Skeletal muscle tissue (tissue), 4 donors: Measurements from ENCODE around the gene CPEB3. TPM values are rescaled to one million over a fixed set of nuclear protein-coding genes. Genes with fewer than 3 reads are reported as not detected.

ENCODE experiments used
- H3K27ac ChIP-seq: one replicate; pipeline ENCODE4 v1.7.0; 2013; ENCODE audit warnings: mild to moderate bottlenecking, low read depth, low read length, inconsistent platforms
- H3K27me3 ChIP-seq, 3 donors: one replicate each; pipeline ENCODE4 v1.7.0; 2013; ENCODE audit warnings: low read length in 3 of 3; ENCODE audit not compliant: control insufficient read depth in 3 of 3, insufficient read depth in 3 of 3
- H3K36me3 ChIP-seq, 3 donors: one replicate each; pipeline ENCODE4 v1.7.0; 2013; ENCODE audit warnings: low read length in 3 of 3; ENCODE audit not compliant: control insufficient read depth in 3 of 3, insufficient read depth in 3 of 3
- H3K4me1 ChIP-seq, 3 donors: one replicate each; pipeline ENCODE4 v1.7.0; 2013; ENCODE audit warnings: low read length in 3 of 3, mild to moderate bottlenecking in 3 of 3; ENCODE audit not compliant: control insufficient read depth in 3 of 3, insufficient read depth in 3 of 3
- H3K4me3 ChIP-seq, 3 donors: one replicate each; pipeline ENCODE4 v1.7.0; 2013; ENCODE audit warnings: low read length in 3 of 3
- H3K9ac ChIP-seq, 3 donors: one replicate each; pipeline ENCODE4 v1.7.0; 2013; ENCODE audit warnings: low read length in 3 of 3, mild to moderate bottlenecking in 3 of 3, moderate library complexity in 2 of 3, low read depth in 1 of 3
- H3K9me3 ChIP-seq, 3 donors: one replicate each; pipeline ENCODE4 v1.7.0; 2013; ENCODE audit warnings: low read length in 3 of 3; ENCODE audit not compliant: control insufficient read depth in 3 of 3
- total RNA-seq: library from RNA; depleted of rRNA; stranded (reverse); fragments of >200 nt; gene quantifications from one replicate; pipeline ENCODE4 v1.2.3, GENCODE V29; 2014
- donor health status: Osteomylitis.

Gene CPEB3
- total RNA-seq, 1 donor from 2014 or later, result 3.1 TPM

DNA sequence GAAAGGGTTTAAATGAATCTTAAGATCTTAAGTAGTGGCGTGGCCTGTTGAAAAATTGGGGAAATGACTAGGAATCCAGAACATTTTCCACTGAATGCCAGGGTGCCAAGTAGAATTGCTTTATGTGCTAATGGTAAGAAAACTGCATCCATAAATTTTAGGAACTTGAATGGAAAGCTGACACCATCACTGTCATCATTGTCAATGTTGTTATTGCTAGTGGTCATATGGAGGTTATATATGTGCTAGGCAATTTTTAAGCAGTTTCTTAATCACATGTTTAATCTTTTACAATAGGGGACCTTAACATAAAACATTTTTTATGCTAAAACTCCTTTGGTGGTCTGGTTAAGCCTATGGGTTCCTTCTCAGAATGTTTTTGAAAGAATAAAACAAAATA is 13.2 kb upstream of the CPEB3 start:
- Histone ChIP-seq H3K36me3 (peaks cover 0 to 4% (median 2%) of the 10 kb centered on the region in 3 donors), H3K27ac (no peak overlapping the region), H3K9me3 (no peaks in the 10 kb centered on the region), H3K4me1 (no peaks in the 10 kb centered on the region), H3K9ac (no peak overlapping the region), H3K27me3 (no peaks in the 10 kb centered on the region), H3K4me3 (no peak overlapping the region)

- H3K27ac ChIP-seq, result no peak overlapping the region
- peaks cover 4 to 8% (median 5%) of the 10 kb centered on the region in 3 donors for H3K4me1 ChIP-seq
- H3K9me3 ChIP-seq, result no peaks in the 10 kb centered on the region
- H3K27me3 ChIP-seq, result no peaks in the 10 kb centered on the region
- H3K9ac ChIP-seq, result no peak overlapping the region
- H3K36me3 ChIP-seq, result peaks cover 0 to 4% (median 2%) of the 10 kb centered on the region in 3 donors
- no peak overlapping the region for H3K4me3 ChIP-seq
These were observed 12.2 kb upstream of the CPEB3 start for GRCh38 chr10:92303096-92303495.

- Histone ChIP-seq H3K27me3 (no peaks in the 10 kb centered on the region), H3K9ac (peak overlapping the region in 1 of 3 donors; percentile 10), H3K4me3 (no peak overlapping the region), H3K36me3 (peaks cover 0 to 5% (median 4%) of the 10 kb centered on the region in 3 donors), H3K4me1 (peaks cover 4 to 9% (median 5%) of the 10 kb centered on the region in 3 donors), H3K27ac (no peak overlapping the region), H3K9me3 (no peaks in the 10 kb centered on the region)
These were observed 7.6 kb upstream of the CPEB3 start for GRCh38 chr10:92298487-92298886.

DNA sequence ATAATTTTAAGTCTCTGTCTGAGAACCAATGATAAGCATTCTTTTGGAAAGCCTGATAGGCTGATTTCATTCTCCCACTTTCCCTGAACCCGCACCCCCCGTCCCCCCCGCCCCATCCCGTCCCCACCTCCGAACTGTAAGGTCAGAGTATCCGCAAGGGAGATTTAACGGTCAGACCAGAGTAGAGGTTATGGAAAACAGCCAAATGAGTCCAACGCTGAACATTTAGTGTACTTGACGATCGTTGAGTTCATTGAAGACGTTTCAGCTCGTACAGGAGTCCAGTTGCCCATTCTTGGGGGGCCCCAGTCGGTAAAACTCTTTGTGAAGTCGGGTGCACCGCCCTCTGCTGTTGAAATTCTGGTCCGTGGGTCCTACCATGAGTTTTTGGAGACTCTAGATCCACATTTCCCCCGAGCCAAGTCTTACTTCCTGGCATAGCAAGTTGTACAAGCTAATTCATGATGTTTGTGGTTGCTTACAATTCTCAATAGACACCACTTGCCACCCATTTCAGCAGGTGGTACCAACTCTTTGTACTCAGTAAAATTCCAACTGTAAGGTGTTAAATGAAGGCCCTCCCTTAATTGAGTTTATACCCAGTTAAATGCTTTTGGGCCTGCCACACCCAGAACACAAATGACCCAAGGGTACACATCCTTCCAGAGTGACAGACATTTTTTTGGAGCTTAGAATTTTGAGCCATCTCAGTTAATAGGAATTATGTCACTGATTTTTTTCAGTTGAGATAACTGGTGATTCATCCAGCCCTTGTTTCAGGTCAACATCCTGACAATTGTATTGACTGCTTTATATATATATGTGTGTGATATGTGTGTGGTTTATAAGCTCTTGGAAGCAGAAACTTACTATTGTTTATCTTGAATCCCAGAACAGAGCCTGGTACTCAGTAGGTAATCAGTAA is 1.3 kb upstream of the CPEB3 start:
- Histone ChIP-seq H3K4me1 (peaks cover 0 to 11% (median 9%) of the 10 kb centered on the region in 3 donors), H3K9me3 (no peaks in the 10 kb centered on the region), H3K27me3 (no peaks in the 10 kb centered on the region), H3K4me3 (peak overlapping the region; percentile 82 to 92 (median 90)), H3K27ac (peak overlapping the region; percentile 92), H3K36me3 (peaks cover 0 to 2% (median 0%) of the 10 kb centered on the region in 3 donors), H3K9ac (peak overlapping the region; percentile 96 to 98 (median 96))

DNA sequence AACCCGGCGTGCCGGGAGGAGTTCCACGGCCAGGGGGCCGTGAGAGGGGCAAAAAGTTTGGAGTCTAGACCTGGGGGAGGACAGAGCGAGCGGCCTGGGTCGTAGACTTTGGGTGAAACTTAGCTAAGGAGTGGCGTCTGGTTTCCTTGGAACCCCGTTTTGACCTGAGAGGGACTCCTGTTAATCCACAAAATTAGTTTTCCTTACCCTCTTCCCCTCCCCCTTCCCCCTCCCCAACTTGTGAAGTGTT is 663 bp upstream of the CPEB3 start:
- Histone ChIP-seq H3K4me1 (peaks cover 0 to 11% (median 9%) of the 10 kb centered on the region in 3 donors), H3K4me3 (peak overlapping the region; percentile 82 to 92 (median 90)), H3K9me3 (no peaks in the 10 kb centered on the region), H3K36me3 (peaks cover 0 to under 1% (median 0%) of the 10 kb centered on the region in 3 donors), H3K27me3 (no peaks in the 10 kb centered on the region), H3K9ac (peak overlapping the region; percentile 96 to 98 (median 96)), H3K27ac (peak overlapping the region; percentile 92)

DNA sequence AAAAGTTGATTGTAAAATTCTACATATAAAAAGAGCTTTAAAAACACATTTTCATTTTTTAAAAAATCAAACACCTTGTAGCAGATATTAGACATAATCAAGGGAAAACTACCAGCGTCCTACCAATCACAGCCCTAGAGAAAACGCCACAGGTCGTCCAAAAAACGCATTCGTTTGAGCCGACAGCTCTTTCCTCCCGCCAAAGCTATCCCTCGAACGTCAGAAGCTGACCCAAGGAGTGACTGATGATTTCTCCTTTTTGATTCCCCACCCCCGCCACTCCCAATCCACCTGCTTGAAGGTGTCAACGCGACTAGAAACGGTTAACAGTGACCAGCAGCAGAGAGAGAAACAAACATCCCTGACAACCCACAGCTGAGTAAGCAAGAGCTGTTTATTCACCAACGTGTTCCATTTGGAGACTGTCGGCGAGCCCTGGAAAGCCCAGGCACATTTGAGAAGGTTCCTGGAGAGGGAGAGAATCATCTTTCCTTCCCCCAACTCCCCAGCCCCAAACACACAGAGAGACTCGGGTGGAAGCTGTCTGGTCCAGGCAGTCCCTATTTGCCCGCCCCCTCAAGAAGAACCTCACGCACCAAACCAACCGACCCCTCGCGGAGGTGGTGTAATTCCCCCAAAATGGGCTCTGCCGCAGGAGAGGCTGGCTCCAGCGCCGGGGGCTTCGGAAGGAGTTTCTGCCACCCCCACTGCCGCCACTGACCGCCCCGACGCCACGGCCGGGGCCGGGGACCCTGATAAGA is 622 bp downstream of the CPEB3 start:
- Histone ChIP-seq H3K27me3 (no peaks in the 10 kb centered on the region), H3K27ac (peak overlapping the region; percentile 92)

GRCh38 chr10:92284112-92284704 is 6.7 kb downstream of the CPEB3 start:
- Histone ChIP-seq H3K4me3 (no peak overlapping the region), H3K27ac (peak overlapping the region; percentile 36), H3K27me3 (no peaks in the 10 kb centered on the region), H3K36me3 (no peaks in the 10 kb centered on the region), H3K9me3 (no peaks in the 10 kb centered on the region), H3K9ac (no peak overlapping the region), H3K4me1 (peaks cover 0 to 3% (median 0%) of the 10 kb centered on the region in 3 donors)

More for the DNA sequence above, 622 bp downstream of the CPEB3 start:
- Histone ChIP-seq H3K9me3 (no peaks in the 10 kb centered on the region), H3K9ac (peak overlapping the region; percentile 96 to 98 (median 96)), H3K36me3 (no peaks in the 10 kb centered on the region), H3K4me3 (peak overlapping the region; percentile 82 to 92 (median 90)), H3K4me1 (peaks cover 0 to 11% (median 9%) of the 10 kb centered on the region in 3 donors)

GRCh38 chr10:92278996-92279696 is 11.7 kb downstream of the CPEB3 start:
- Histone ChIP-seq H3K4me1 (peaks cover 0 to 4% (median 2%) of the 10 kb centered on the region in 3 donors), H3K9me3 (no peaks in the 10 kb centered on the region), H3K27ac (peak overlapping the region; percentile 31), H3K27me3 (no peaks in the 10 kb centered on the region), H3K9ac (peak overlapping the region; percentile 50 to 60 (median 52)), H3K36me3 (no peaks in the 10 kb centered on the region), H3K4me3 (peak overlapping the region; percentile 19 to 61 (median 59))

DNA sequence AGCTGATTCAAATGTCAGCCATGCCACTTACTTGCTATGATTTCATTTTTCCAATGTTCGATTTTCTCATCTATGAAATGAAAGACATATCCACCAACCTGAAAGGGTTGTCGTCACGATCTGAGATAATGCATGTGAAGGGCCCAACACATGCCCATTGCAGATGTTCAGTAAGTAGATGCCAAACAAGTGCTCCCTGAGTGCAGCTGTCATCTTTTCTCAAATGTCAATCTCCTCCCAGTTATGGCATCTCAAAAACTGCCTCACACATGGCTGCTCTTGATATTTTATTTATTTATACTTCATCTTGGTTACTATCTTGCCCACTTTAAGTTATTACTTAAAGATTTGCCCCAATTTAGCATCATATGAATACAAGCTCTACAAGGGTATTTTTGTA is 16.8 kb downstream of the CPEB3 start:
- Histone ChIP-seq H3K9me3 (no peaks in the 10 kb centered on the region), H3K27ac (no peak overlapping the region), H3K27me3 (no peaks in the 10 kb centered on the region), H3K4me1 (peaks cover 0 to 2% (median 0%) of the 10 kb centered on the region in 3 donors), H3K36me3 (no peaks in the 10 kb centered on the region), H3K9ac (no peak overlapping the region), H3K4me3 (no peak overlapping the region)
